Transverse colon (tissue), 4 donors: ENCODE results near the gene CCDC47. TPM values are rescaled to one million over a fixed set of nuclear protein-coding genes. Genes with fewer than 3 reads are reported as not detected.

Source experiments
- DNase-seq: peaks from one replicate; pipeline ENCODE4 v3.0.0-alpha.2; 2019
- H3K27ac ChIP-seq, 4 donors: fragments of 200-600 bp; sonication (generic); 2 replicates each; pipeline ENCODE4 v1.5.1; 2016 to 2018; ENCODE audit warnings: inconsistent platforms in 4 of 4
- H3K27me3 ChIP-seq: fragments of 200-600 bp; sonication (generic); 2 replicates; pipeline ENCODE4 v1.5.1; 2017; ENCODE audit warnings: inconsistent platforms
- H3K36me3 ChIP-seq, 4 donors: fragments of 200-600 bp; sonication (generic); 2 replicates each; pipeline ENCODE4 v1.5.1; 2017 to 2019; ENCODE audit warnings: inconsistent platforms in 4 of 4
- H3K4me1 ChIP-seq, 4 donors: fragments of 200-600 bp; sonication (generic); 2 replicates each; pipeline ENCODE4 v1.5.1; 2017 to 2020; ENCODE audit warnings: inconsistent platforms in 4 of 4
- H3K4me3 ChIP-seq, 4 donors: fragments of 200-600 bp; sonication (generic); 1 replicate in 1 of 4; 2 replicates in 3 of 4; pipeline versions ENCODE4 v1.5.1 to v1.6.1; 2017 to 2019; ENCODE audit warnings: inconsistent platforms in 4 of 4
- H3K9me3 ChIP-seq, 2 donors: fragments of 200-600 bp; sonication (generic); 2 replicates each; pipeline ENCODE4 v1.5.1; 2017 to 2019; ENCODE audit warnings: inconsistent platforms in 2 of 2
- CTCF ChIP-seq, 5 experiments: fragments of 200-600 bp in 3 of 5; fragments of 450-650 bp in 2 of 5; sonication (generic) in 3 of 5; IDR thresholded peaks; 1 replicate in 2 of 5; 2 replicates in 3 of 5; pipeline ENCODE4 v1.5.1; 2016 to 2017; ENCODE audit warnings: antibody characterized with exemption in 5 of 5, inconsistent platforms in 3 of 5, mild to moderate bottlenecking in 2 of 5, moderate library complexity in 1 of 5
- EP300 ChIP-seq: sonication (generic); formaldehyde crosslinking; IDR thresholded peaks from one replicate; pipeline ENCODE4 v1.6.1; 2017; ENCODE audit warnings: antibody characterized with exemption, low read depth
- POLR2A ChIP-seq: fragments of 450-650 bp; IDR thresholded peaks from one replicate; pipeline ENCODE4 v1.6.1; 2016; ENCODE audit warnings: antibody characterized with exemption, mild to moderate bottlenecking, moderate library complexity
- POLR2AphosphoS5 ChIP-seq, 3 donors: sonication (generic); formaldehyde crosslinking; IDR thresholded peaks; one replicate each; pipeline ENCODE4 v1.6.1; 2016; ENCODE audit warnings: antibody characterized with exemption in 3 of 3
- WGBS, 2 donors: methylation state at CpG; one replicate each; pipeline ENCODE4 v1.1.5; 2018; ENCODE audit warnings: low coverage in 1 of 2; 5-methylcytosine and 5-hydroxymethylcytosine counted together
- in situ Hi-C, 4 donors: fragments of 200-750 bp; cut with MboI; loops; one replicate each; pipeline versions ENCODE4 v1.15.0 to v1.15.1; 2017; ENCODE audit warnings: low sequenced_read_pairs in 3 of 4, low pct_ligation_motif_present in 1 of 4, low pct_unique_long_range_greater_than_20kb in 1 of 4
- intact Hi-C: fragments of 100-400 bp; cut with DNase I; formaldehyde crosslinking; loops from one replicate; pipeline ENCODE4 v1.15.1; 2023; ENCODE audit warnings: low total_unique reads
- total RNA-seq, 4 donors: library from RNA; depleted of rRNA; stranded (reverse); fragments of >200 nt; gene quantifications; one replicate each; pipeline ENCODE4 v1.1.0, GENCODE V29; 2016

Gene CCDC47
- total RNA-seq, 4 donors from 2014 or later = 78.2 to 129 (median 101) TPM

GRCh38 chr17:63792055-63792729 is 18.8 kb upstream of the CCDC47 start:
- H3K9me3 ChIP-seq = no peaks in the 10 kb centered on the region
- no peaks in the 10 kb centered on the region for H3K27me3 ChIP-seq
- intact Hi-C loops = no loop called here
- no peaks in the 10 kb centered on the region for H3K4me1 ChIP-seq
- DNase-seq = no peak
- H3K36me3 ChIP-seq = peaks cover 0 to 84% (median 33%) of the 10 kb centered on the region in 4 donors
- in situ Hi-C loops = no loop called here
- no peak overlapping the region for H3K4me3 ChIP-seq
- no peak for TF ChIP-seq EP300
- no peak for TF ChIP-seq CTCF (IDR thresholded peaks at IDR 0.05)
- no peak for TF ChIP-seq POLR2A
- TF ChIP-seq POLR2AphosphoS5 (IDR thresholded peaks at IDR 0.05) = no peak
- 88 to 94% methylated on average over 3 of the region's 3 CpGs for WGBS, 2 donors
- no peak overlapping the region for H3K27ac ChIP-seq

GRCh38 chr17:63790057-63790456 is 16.7 kb upstream of the CCDC47 start:
- no peak for TF ChIP-seq EP300
- Histone ChIP-seq H3K4me1 (peaks cover 0 to 6% (median 0%) of the 10 kb centered on the region in 4 donors), H3K9me3 (no peaks in the 10 kb centered on the region), H3K27me3 (no peaks in the 10 kb centered on the region), H3K27ac (no peak overlapping the region), H3K4me3 (no peak overlapping the region), H3K36me3 (peaks cover 0 to 73% (median 26%) of the 10 kb centered on the region in 4 donors)
- no peak for DNase-seq
- intact Hi-C loops (no loop called here), in situ Hi-C loops (no loop called here)
- 89 to 95% methylated on average over 6 of the region's 6 CpGs for WGBS, 2 donors

- H3K36me3 ChIP-seq = peaks cover 0 to 47% (median 12%) of the 10 kb centered on the region in 4 donors
- no peaks in the 10 kb centered on the region for H3K9me3 ChIP-seq
- in situ Hi-C loops = no loop called here
Observed at GRCh38 chr17:63786971-63787711, 13.7 kb upstream of the CCDC47 start.

GRCh38 chr17:63786117-63786516 is 12.7 kb upstream of the CCDC47 start:
- Histone ChIP-seq H3K4me3 (no peak overlapping the region), H3K9me3 (no peaks in the 10 kb centered on the region), H3K27ac (no peak overlapping the region), H3K4me1 (peaks cover 0 to 12% (median 2%) of the 10 kb centered on the region in 4 donors), H3K27me3 (no peaks in the 10 kb centered on the region), H3K36me3 (peaks cover 0 to 37% (median 10%) of the 10 kb centered on the region in 4 donors)
- TF ChIP-seq POLR2AphosphoS5 (IDR thresholded peaks at IDR 0.05) (no peak), POLR2A (no peak), EP300 (no peak), CTCF (IDR thresholded peaks at IDR 0.05) (no peak)
- intact Hi-C loops (no loop called here), in situ Hi-C loops (no loop called here)
- 83 to 100% methylated on average over 1 of the region's 1 CpG for WGBS, 2 donors
- no peak for DNase-seq

More at GRCh38 chr17:63786971-63787711, 13.7 kb upstream of the CCDC47 start:
- H3K27ac ChIP-seq = no peak overlapping the region
- WGBS, 2 donors = 87 to 94% methylated on average over 8 to 13 of the region's 13 CpGs
- intact Hi-C loops = no loop called here
- TF ChIP-seq POLR2A = no peak
- no peak for TF ChIP-seq EP300
- TF ChIP-seq POLR2AphosphoS5 (IDR thresholded peaks at IDR 0.05) = no peak
- no peak for TF ChIP-seq CTCF (IDR thresholded peaks at IDR 0.05)
- DNase-seq = no peak
- H3K27me3 ChIP-seq = no peaks in the 10 kb centered on the region
- no peak overlapping the region for H3K4me3 ChIP-seq
- peaks cover 0 to 11% (median 2%) of the 10 kb centered on the region in 4 donors for H3K4me1 ChIP-seq
